HG03460 (cell line): ENCODE results near the gene SMPD3.

ENCODE experiments used
- ATAC-seq: cut with Tn5 transposase; IDR thresholded peaks from one replicate; pipeline ENCODE4 v1.9.1; 2021; ENCODE audit not compliant: unreplicated experiment

The SMPD3 gene

DNA sequence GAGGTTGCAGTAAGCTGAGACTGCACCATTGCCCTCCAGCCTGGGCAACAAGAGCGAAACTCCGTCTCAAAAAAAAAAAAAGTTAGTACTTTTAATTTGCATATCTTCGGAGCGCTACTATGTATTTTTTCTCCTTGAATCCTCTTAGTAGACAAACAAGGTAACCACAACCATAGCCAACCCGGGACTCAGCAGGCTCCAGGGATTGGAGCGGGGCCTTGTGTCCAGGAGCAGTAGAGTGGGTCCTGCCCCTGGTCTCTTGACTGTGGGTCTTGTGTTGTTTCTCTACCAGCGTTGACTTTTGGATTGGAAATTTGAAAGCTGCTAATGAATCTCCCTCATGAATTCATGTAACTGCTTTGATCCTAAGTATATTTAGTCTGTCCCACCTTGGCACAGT, 105.2 kb downstream of the SMPD3 start:
- no peak for ATAC-seq

DNA sequence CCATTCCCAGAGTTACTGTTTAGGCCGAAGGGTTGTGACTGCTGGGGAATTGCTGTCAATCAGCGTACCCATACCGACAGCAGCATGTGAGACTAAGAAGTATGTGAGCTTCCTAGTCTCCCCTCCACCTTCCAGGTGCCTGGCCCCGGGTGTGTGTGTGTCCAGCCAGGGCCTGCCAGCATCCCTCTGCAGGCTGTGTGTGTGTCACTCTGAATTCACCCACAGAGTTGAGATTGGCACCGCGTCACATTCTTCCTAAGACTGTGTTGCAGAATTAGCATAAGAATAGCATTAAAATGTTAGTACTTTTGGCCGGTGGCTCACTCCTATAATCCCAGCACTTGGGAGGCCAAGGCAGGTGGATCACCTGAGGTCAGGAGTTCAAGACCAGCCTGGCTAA, 105.7 kb downstream of the SMPD3 start:
- ATAC-seq: no peak

DNA sequence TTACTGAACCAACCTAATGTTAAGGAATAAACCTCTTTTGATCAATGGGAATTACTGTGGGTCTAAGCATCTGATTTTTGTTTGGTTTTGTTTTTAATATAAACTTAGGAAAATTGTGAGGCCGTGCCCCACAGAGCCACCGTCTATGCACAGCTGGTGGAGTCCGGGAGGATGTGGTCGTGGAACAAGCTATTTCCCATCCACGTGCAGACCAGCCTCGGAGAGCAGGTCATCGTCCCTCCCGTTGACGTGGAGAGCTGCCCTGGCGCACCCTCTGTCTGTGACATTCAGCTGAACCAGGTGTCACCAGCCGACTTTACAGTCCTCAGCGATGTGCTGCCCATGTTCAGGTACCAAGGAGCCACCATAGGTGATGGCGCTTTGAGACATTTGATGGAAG, 109.1 kb downstream of the SMPD3 start:
- no peak for ATAC-seq

DNA sequence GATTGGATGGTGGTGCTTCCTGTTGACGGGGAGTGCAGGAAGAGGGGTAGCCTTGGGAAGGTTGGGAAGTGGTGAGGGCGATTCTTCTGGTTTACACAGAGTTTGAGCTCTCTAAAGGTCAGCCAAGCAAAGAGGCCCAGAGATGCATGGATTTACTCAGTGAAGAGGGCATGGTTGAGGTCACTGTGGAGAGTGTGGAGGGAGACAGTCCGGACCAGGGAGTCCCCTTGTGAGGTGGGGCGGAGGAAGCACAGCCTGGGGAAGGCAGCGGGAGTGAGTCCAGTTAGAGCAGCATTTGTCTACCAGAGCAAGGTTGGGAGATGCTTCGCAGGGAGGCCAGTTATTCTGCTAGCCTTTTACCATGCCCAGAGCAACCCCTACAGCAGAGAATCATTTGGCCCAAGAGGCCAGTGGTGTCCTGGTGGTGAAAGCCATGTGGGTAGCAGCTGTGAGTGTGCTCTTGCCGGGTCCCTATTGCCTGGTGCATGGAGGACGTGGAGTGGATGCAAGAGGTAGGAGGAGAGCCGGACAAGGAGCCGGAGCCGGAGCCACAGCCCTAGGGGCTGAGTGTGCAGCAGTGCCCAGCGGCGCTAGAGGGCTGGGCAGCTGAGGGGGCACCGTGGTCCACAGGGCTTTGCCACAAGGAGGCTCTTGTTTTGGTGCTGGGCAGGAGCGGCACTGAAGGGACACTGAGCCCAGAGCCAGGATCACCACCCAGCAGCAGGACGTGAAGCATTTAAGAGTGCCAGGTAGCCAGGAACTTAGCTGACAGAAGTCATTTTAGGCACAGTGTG, 109.8 kb downstream of the SMPD3 start:
- no peak for ATAC-seq

DNA sequence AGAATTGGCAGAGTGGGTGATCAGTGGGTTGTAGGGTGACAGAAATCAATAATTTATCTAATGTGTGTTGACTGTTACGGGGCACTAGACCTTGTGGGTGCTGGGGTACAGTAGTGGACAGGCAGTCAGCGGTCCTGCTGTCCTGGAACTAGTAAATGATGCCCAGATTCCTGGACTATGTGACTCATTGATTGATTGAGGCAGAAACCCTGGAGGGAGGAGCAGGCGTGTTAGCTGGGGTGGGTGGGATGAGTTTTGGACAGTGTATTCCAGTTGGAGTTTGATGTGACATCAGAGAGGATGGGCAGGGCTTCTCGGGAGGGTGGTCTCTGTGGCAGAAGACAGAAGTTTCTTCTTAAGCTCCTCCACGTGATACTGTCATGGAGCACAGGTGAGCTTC, 113.1 kb downstream of the SMPD3 start:
- no peak for ATAC-seq

DNA sequence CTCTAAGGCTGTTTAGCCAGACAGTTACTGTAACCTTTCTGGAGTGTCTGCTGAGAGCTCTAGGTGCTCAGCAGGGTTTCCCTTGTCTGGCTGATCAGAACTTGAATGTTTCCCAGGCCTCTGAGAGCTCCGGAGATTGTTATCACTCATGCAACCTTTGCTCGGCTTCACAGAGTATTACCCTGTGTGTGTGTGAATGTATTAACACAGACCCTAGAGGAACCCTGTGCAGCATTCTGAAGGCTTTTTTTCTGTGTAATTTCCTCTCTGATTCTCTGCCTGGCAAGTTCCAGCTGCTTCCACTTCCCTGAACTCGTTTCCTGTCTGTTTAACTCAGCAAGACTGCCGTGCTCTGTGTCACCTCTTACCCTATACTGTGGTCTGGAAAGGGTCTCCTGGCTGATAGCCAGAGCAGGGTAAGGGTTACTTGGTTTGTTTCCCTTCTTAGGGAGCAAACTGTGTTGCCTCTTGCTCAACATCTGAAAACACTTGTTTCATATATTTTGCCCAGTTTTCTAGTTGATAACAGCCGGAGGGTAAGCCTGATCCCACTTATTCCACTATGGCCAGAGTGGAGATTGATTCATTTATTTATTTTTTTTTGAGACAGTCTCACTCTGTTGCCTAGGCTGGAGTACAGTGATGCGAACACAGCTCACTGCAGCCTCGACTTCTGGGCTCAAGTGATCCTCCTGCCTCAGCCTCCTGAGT, 115.7 kb downstream of the SMPD3 start:
- no peak for ATAC-seq

DNA sequence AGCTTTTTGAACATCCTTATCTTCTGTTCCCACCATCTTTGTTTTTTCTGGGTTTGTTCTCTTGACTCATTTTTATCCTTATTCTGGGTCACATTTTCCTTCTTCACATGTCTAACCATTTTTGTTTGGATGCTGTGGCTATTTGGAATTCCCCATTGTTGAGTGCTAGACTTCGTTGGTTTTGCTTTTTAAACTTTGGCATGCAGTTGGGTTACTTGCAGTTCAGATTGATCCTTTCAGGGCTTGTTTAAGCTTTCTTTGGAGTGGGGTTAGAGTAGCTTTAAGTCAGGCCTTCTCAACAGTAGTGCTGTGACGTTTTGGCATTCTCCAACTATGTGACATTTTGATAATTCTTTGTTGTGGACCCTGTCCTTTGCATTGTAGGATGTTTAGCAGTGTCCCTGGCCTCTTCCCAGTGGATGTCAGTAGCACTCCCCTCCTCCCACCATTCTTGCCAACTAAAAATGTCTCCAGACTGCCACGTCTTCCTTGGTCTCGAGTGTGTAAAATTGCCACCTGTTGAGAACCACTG, 116.4 kb downstream of the SMPD3 start:
- no peak for ATAC-seq

DNA sequence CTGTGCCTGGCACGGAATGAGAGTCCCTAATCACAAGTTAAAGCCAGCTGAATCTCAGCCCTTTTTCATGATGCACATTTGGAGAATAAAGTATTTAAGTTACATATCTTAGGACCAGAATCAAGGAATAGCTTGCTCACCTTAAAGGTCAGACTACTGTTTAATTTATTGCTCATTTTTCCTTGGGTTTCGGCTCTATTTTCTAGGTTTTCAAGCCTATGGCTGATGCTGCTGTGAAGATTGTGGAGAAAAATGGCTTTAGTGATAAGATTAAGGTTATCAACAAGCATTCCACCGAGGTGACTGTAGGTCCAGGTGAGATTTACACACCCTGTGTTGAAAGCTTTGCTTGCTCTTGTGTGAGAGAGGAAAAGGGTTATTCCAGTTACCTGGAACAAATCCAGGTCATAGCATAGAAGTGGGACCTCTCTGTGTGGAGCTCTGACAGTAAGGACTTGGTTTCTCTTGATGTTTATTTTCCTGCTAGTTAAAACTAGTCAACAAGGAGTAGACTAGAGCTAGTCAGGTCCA, 119.4 kb downstream of the SMPD3 start:
- no peak for ATAC-seq

DNA sequence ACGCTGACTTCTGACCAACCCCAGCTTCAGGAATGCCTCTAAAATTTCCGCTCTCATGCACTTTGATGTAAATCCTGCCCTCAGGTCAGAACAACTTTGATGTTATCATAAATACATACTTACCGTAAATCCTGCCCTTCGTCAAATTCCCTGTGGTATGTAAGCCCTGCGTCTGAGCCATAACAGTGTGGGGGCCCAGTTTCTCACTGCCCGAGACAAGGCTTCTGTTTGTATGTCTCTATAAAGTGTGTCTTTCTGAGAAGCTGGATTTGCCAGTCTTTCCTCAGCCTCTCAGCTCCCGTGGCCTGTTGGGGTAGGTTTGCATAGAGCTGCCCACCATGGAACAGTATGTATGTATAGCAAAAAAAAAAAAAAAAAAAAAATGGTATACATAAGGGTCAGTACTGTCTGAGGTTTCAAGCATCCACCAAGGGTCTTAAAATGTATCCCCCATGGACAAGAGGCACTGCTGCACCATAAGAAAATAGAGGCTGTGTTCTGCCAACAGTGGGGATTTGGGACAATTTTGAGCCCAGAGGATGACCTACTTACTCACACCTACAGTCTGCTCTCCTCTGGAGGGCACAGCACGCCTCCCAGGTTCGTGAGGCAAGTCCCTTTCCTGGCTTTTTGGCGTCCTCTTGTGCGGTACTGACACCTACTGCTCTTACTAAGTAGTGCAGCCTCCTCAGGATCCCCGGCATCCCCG, 120.0 kb downstream of the SMPD3 start:
- peak; percentile 71 for ATAC-seq

DNA sequence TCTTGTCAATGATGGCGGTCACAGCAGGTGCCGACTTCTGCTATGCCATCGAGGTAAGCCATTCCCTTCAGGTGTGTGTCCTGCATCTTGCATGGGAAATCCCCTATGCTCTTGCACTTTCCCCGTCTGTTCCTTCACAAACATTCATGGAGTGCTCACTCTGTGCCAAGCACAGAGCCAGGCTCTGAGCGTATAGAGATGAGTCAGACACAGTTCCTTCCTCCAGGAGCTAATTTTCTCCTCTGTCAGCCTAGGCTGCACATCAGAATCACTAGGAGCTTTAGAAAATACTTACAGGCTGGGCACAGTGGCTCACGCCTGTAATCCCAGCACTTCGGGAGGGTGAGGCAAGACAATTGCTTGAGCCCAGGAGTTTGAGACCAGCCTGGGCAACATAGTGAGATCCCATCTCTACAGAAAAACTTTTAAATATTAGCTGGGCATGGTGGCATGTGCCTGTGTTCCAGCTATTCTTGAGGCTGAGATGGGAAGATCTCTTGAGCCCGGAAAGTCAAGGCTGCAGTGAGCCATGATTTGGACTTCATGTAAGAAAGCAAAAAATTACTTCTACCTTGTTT, 123.4 kb downstream of the SMPD3 start:
- ATAC-seq: no peak

DNA sequence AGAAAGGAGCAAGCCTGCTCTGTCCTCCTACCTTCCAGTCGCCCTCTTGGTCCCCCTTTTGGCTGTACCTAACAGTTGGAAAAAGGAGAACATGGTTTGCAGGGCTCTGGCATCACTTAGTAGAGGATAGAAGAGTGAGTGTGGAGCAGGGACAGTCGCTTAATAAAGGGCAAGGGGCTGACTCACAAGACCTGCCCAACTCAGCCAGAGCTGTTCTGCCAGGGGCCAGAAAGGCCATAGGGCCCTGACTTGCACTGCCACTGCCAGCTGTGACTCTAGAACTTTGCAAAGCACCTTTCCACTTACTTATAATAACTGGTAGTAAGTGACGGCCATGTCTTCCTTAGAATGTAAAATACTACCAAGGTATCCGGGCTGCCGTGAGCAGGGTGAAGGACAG, 124.0 kb downstream of the SMPD3 start:
- ATAC-seq: no peak

DNA sequence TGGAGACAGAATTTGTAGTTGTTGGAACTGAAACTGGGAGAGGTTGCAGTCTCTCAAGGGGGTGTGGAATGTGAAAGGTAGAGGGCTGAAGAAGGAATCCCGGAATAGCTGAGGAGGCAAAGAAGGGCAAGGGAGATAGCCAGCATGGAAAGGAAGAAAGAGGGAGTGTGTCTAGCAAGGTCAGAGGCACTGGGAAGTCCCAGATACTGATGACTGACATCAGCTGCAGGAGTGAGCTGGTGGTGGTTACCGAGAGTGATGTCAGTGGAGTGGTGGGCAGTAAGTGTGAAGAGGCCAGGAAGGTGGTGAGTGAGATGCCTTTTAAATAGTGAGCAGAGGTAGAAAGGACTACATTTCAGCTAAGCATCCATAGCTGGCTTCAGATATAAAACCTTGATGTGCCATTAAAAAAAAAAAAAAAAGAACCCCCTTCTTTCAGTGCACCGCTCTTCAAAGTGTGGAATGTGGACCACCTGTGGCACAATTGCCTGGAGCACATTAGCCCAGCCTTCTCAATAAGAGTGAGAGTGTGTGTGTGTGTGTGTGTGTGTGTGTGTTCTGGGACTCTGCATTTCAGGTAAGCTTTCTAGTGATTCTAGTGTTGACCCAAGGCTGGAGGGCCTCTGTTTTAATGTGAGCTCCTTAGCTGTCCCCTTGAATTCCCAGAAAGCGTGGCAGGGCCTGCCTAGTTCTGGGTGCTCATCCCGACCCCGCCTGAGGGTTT, 129.0 kb downstream of the SMPD3 start:
- peak; percentile 50 for ATAC-seq

DNA sequence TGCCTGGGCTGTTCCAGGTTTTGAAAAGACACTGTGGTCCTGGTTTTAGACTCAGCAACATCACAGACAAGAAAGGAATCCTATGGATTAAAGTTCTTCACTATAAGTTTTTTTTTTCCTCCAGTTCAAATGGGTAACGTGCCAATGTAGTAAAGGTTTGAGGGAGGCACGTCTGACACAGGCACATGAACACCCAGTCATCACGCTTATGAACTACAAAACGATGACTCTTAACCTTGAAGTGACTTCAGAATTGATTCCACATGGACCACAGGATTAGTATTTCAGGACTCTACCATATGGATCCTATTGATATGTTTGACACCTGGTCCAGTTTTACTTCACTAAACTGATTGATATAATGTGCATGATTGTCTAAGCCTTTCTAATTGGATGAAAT, 135.2 kb downstream of the SMPD3 start:
- ATAC-seq: no peak

DNA sequence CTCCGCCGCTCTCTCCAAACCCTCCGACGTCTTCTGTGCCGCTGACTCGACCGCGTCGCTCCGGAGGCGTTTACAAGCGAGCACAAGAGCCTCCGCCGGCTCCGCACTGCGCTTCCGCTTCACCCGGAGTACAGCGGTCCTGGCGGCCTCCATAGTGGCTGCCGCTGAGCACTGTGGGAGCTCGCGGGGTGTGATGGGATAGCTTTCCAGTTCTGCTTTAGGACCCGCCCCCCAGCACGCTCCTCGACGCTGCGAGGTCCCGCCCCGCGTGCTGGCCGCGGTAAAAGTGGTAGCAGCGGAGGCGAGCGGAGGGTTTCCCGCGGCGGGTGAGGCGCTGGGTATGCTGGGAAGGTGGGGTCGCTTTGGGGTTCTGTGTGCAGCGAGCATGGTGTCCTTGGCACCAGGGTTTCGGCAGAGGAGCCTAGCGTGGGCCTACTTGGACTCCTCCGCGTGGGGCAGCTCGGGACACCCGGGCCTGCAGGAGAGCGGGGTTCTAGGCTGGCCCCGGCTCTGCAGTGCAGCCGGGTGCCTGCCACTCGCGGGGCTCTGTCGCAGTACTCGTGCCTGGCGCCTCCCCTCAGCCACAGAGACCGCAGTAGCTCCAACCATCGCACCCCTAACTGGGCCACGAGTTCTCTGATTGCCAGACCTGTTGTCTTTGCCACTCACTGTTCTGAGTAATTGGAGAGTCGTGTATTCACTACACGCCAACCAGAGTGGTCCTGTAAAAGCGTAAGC, 137.4 kb downstream of the SMPD3 start, which contains the start of the genes PRMT7 and SLC7A6OS:
Gene PRMT7, plus strand, starts transcription at position 246 of the 738 bp plus-strand sequence. CDS start 4,961 bp downstream, outside the sequence.
Gene SLC7A6OS, minus strand, starts transcription at position 173 of the 738 bp plus-strand sequence. Its CDS starts 20 bp downstream, at position 153.
- peak; percentile 97 for ATAC-seq

DNA sequence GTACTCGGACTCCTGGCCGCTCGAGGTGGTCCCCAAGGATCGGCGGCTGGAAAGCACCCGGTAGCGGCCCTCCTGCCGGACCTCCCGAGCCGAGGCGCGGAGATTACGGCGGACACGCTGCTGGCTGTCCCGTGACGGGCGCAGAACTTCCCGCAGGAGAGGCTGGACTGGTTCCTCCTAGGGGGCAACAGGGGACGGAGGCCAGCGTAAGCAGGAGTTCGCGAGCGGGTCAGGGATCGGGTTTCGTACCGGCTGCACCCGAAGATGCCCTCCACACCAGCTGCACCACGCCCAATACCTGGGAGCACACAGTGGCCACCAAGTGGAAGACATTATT, 137.9 kb downstream of the SMPD3 start:
- ATAC-seq: peak; percentile 16

DNA sequence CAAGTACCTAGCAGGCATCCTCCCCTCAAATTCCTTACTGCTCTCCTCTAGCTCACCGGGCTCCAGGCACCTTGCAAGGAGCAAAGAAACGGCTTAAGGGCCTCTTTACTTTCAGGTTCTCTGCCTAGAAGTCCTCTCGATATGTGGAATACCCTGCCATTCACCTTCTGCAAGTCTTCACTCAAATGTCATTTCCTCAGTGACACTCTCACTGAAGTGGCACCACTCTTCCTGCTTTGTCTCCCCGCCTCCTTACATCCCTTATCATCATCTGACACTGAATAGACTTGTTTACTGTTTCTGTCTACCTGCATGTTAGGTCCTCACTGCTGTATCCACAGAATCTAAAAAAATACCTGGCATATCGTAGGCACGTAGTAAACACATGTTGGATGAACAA, 138.5 kb downstream of the SMPD3 start:
- no peak for ATAC-seq
